Body of pancreas (tissue), 4 donors: ENCODE measurements around the gene P3H1.

Experiments used
- CTCF ChIP-seq, 7 experiments: fragments of 450-650 bp in 4 of 7; fragments of 200-600 bp in 3 of 7; sonication (generic) in 3 of 7; IDR thresholded peaks; one replicate each; pipeline ENCODE4 v1.5.1; 2016 to 2019; ENCODE audit warnings: antibody characterized with exemption in 7 of 7
- POLR2A ChIP-seq, 3 donors: fragments of 450-650 bp; IDR thresholded peaks; one replicate each; pipeline ENCODE4 v1.6.1; 2016; ENCODE audit warnings: antibody characterized with exemption in 3 of 3, mild to moderate bottlenecking in 2 of 3

GRCh38 chr1:42779725-42780124, 12.9 kb upstream of the P3H1 start:
- TF ChIP-seq CTCF (IDR thresholded peaks at IDR 0.05) (no peak), POLR2A (IDR thresholded peaks at IDR 0.05) (no peak)
